Loucy (cell line): Measurements from ENCODE around the gene ARHGDIG.

ENCODE experiments used
- CTCF ChIP-seq: fragments of 200-600 bp; sonication (generic); conservative IDR thresholded peaks from 2 replicates; pipeline ENCODE4 v1.5.1; 2014; ENCODE audit warnings: mild to moderate bottlenecking, antibody characterized with exemption, low read length
- EZH2phosphoT487 ChIP-seq: fragments of 200-600 bp; IDR thresholded peaks from 2 replicates; pipeline ENCODE4 v1.6.1; 2018; ENCODE audit warnings: antibody characterized with exemption, mild to moderate bottlenecking, moderate library complexity, borderline replicate concordance

DNA sequence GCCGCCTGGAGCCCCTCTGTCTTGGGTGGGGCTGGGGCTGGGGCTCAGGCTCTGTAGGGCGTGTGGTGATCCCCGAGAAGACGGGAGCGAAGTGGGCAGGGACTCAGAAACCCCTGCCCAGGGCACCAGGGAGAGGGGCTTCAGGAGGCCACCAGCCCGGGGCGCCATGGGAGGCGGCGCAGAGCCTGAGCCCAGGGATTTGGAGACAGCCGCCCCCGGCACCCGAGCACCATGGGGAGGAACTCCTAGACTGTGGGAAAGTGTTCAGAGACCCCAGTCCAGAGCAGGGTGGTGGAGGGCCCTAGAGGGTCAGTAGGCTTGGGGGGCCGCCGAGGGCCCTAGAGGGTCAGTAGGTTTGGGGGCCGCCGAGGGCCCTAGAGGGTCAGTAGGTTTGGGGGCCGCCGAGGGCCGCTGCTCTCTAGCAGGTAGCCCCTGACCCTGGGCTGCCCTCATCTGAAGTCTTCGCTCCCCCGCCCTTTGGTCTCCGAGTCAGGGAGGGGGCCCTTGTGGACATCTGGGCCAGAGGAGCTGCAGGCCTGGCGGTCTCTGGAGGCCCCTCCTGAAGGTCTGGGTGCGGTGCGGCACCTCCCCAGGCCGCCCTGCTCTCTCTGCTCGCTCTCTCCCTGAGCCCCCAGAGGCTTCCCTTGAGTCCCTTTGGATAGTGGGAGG lies 734 bp downstream of the ARHGDIG start:
- TF ChIP-seq CTCF: no peak
- TF ChIP-seq EZH2phosphoT487: no peak
